Activated T-helper 1 cell treated with anti-CD3 and anti-CD28 coated beads, Interleukin-2, amount 50 U/mL, for 16 hours (primary cell): Measurements from ENCODE around the gene PPY.
"Not testable (repeated sequence)": the region's sequence is repeated elsewhere in the genome, so short reads cannot be mapped to it uniquely, and the experiment has no call there.

Experiments used
- DNase-seq, 2 donors: peaks; one replicate each; pipeline ENCODE4 v3.0.0-alpha.2; 2020; ENCODE audit warnings: low read depth in 1 of 2, low spot score in 1 of 2

PPY gene, protein sequence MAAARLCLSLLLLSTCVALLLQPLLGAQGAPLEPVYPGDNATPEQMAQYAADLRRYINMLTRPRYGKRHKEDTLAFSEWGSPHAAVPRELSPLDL

GRCh38 chr17:43942051-43942685 lies at the start of gene PPY:
TSS of gene PPY (minus strand) at chr17:43942476. CDS start at chr17:43941654, 822 bp downstream.
- no peak for DNase-seq

GRCh38 chr17:43988301-43988700 lies 46.0 kb upstream of the PPY start:
- DNase-seq: no peak

GRCh38 chr17:43987131-43988021 lies 45.1 kb upstream of the PPY start:
- DNase-seq: no peak

DNA sequence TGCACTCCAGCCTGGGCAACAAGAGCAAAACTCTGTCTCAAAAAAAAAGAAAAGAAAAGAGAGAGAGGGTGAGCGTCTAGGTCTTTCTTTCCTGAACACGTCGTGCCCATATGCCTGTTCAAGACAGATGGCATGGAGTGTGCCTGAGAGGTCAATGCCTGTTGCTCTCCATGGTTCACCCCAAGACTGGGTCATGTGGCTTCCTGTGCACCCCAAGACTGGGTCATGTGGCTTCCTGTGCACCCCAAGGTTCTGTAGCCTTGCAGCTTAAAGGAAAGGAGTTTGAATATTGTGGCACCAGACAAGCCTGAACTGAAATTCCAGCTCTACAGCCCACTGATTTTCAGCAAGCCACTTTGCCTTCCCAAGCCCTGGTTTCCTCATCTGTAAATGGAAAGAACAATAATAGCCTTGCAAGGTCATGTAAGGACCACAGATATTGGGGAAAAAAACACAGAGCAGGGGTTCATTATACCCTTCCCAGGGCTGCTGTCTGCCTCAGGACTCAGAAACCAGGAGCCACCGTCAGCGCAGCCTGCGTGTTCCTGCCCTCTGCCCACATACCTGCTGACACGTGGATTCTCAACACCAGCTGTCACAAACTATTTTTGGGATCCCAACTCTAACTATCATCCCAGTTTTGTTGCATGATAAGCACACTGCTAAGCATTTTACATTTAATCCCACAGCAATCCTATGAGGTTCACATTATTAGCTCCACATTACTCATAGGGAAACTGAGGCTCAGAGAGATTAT lies 44.1 kb upstream of the PPY start:
- DNase-seq: no peak

DNA sequence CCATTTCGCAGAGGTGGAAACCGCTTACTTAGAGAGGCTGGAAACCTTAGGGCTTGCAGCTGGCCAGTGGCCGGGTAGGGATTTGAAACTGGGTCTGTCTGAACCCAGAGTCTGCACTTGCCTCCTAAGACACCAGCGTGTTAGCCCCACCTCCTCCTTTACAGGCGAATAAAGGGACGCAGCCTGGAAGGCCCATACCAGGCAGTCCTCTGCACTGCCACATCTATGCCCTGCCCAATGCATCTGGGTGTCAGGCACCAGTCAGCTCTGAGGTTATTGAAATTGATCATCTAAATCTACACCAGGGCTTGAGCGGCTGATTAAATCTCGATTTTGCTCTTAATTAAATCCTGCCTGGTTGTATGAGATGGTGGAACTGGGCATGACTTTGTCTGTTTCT lies 42.2 kb upstream of the PPY start:
- DNase-seq: no peak

GRCh38 chr17:43983515-43984411 lies 41.5 kb upstream of the PPY start:
- no peak for DNase-seq

GRCh38 chr17:43983196-43983514 lies 40.9 kb upstream of the PPY start:
- DNase-seq: no peak

GRCh38 chr17:43982171-43982570 lies 39.9 kb upstream of the PPY start:
- DNase-seq: no peak

DNA sequence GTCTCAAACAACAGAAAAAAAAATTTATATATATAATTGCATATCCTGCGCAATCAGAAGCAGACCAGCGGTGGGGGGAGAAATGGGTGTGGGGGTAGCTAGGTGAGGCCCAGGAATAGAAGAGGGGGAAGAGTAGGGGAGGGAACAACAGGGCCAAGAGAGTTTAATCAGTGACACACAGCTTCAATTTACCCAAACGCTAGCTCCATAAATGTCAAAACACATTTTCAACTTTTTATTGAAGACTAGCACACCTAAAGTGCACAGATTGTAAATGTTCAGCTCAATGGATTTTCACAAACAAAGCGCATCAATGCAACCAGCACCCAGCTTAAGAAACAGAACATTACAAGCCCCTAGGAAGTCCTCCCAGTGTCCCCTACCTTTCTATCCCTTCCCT lies 37.4 kb upstream of the PPY start:
- no peak for DNase-seq

DNA sequence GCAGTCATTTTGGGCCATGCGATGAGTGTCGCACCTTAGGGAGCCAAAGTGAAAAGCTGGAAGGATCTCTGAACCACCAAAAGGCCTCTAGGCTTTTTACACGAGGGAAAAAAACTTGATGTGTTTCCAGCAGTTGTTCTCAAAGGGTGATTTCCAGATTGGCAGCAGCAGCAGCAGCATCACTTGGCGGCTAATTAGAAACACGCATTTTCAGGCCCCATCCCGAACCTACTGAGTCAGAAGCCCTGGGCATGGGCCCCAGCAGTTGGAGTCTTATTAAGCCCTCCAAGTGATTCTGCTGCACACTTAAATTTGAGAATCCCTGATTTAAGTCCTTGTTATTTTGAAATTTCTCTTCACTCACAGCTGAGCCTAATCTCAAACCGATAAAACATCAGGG lies 36.7 kb upstream of the PPY start:
- no peak for DNase-seq

DNA sequence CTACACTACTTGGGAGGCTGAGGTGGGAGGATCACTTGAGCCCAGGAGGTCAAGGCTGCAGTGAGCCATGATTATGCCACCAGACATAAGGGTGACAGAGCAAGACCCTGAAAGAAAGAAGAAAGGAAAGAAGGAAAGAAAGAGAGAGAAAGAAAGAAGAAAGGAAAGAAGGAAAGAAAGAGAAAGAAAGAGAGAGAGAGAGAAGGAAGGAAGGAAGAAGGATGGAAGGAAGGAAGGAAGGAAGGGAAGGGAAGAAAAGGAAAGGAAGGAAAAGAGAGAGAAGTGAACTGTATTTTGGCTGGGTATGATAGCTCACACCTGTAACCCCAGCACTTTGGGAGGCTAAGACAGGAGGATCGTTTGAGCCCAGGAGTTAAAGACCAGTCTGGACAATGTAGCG lies 35.8 kb upstream of the PPY start:
- no peak for DNase-seq

DNA sequence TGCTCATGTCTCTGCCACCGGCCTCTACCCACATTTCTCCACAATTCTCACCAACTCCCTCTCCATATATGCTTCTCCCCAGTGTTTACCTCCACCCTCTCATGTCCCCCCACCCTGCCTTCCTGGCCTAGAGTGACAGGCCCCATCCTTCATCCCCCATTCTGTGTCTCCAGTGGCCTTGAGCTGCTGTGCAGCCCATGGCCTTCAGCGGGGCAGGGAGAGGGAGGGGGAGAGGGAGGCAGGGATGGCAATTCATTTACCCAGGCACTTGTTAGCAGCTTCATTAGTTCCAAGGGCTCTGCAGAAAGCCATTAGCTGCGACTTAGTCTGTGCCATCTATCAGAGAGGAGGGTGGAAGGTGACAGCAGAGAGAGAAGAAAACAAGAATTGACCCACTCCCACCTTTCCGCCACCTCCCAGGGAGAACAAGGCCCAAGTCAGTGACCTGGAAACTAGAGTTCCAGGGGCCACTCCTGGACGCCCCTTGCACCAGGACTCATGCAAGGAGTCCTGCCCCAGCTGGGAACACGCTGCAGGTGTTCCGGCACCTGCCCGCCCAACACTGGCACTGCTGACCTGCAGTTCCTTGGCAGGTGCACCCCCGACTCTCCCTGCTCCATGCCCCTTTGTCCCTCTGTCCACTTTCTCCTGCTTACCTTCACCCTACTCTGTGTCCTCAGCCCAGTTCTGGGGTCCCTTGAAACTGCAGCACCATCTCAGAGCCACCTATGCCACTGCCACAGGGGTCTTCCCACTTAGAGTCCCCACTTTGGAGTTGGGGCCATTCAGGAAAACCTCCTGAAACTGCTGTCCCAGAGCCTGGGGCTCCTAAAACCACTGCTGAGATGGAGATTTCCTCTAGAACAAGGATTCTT lies 34.9 kb upstream of the PPY start:
- DNase-seq: no peak

GRCh38 chr17:43975898-43976297 lies 33.6 kb upstream of the PPY start:
- no peak for DNase-seq

- DNase-seq: no peak
Observed at GRCh38 chr17:43974382-43975266, 32.3 kb upstream of the PPY start.

DNA sequence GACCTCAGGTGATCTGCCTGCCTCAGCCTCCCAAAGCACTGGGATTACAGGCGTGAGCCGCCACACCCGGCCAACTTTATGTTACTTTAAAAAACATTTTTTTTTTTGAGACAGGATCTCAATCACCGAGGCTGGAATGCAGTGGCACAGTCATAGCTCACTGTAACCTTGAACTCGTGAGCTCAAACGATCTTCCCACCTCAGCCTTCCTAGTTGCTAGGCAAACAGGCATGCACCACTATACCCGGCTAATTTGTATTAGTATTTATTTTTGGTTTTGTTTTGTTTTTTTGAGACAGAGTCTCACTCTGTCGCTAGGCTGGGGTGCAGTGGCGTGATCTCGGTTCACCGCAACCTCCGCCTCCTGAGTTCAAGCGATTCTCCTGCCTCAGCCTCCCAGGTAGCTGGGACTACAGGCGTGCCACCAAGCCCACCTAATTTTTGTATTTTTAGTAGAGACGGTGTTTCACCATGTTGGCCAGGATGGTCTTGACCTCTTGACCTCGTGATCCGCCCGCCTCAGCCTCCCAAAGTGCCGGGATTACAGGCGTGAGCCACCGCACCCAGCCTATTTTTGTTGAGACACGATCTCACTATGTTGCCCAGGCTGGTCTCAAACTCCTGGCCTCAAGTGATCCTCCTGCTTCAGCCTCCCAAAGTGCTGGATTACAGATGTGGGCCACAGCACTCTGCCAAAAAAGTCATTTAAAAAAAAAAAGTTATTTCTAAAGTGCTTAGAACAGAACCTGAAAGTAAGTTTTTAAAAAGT lies 30.4 kb upstream of the PPY start:
- not testable (repeated sequence) for DNase-seq

DNA sequence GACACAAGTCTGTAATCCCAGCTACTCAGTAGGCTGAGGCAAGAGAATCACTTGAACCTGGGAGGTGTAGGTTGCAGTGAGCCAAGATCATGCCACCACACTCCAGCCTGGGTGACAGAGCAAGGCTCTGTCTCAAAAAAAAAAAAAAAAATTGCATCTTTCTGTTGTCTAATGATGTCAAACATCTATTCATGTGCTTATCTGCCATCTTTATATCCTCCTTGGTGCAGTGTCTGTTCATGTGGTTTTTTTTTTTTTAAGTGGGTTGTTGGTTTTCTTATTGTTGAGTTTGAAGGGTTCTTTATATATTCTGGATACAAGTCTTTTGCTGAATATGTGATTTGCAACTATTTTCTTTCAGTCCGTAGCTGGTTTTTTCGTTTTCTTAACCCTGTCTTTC lies 29.2 kb upstream of the PPY start:
- not testable (repeated sequence) for DNase-seq

- no peak for DNase-seq
Observed at GRCh38 chr17:43970366-43970765, 28.1 kb upstream of the PPY start.

DNA sequence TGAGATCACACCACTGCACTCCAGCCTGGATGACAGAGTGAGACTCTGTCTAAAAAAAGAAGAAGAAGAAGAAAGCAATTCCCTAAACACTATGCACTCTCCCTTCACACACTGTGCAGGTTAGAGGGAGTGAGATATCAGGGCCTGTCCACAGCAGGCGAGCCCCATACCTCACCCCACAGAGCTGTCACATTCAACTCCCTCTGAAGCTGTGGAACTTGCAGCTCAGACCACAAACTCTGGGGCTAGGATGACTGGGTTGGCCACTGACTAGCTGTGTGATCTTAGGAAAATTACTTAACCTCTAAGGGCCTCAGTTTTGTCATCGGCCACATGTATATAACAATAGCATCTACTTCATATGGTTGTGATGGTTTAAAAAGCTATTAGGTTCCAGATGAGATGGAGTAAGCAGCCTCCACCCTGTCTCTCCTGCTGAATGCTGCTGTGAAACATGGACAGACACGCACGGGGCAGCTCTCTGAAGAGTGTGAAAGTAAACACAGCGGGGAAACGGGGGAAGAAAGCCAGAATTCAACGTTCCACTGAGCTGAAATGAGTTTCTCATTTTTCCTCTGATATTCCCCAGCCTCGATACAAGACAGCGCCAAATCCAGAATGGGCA lies 25.1 kb upstream of the PPY start:
- DNase-seq: no peak
